Aorta (tissue), 5 donors: ENCODE measurements around the gene DGKB. TPM values are rescaled to one million over a fixed set of nuclear protein-coding genes. Genes with fewer than 3 reads are reported as not detected.

Experiments
- ATAC-seq: fragments of 200-7000 bp; cut with Tn5 transposase; one replicate; pipeline ENCODE4 v1.9.1; 2022; ENCODE audit warnings: moderate library complexity; ENCODE audit not compliant: low FRiP score
- DNase-seq, 2 donors: peaks; one replicate each; pipeline ENCODE4 v3.0.0-alpha.2; 2020
- H3K27ac ChIP-seq, 2 donors: one replicate each; pipeline ENCODE4 v1.5.1; 2013; ENCODE audit warnings: low read length in 2 of 2, mild to moderate bottlenecking in 2 of 2, moderate library complexity in 2 of 2, control low read depth in 1 of 2, inconsistent platforms in 1 of 2, low read depth in 1 of 2
- H3K27me3 ChIP-seq, 2 donors: one replicate each; pipeline ENCODE4 v1.6.1; 2013; ENCODE audit warnings: control low read depth in 1 of 2, low read length in 1 of 2, mild to moderate bottlenecking in 1 of 2, moderate library complexity in 1 of 2; ENCODE audit not compliant: insufficient read depth in 2 of 2, control insufficient read depth in 1 of 2
- H3K36me3 ChIP-seq, 2 donors: one replicate each; pipeline ENCODE4 v1.6.1; 2013; ENCODE audit warnings: control low read depth in 1 of 2, low read length in 1 of 2, mild to moderate bottlenecking in 1 of 2; ENCODE audit not compliant: insufficient read depth in 2 of 2, control insufficient read depth in 1 of 2
- H3K4me1 ChIP-seq, 2 donors: one replicate each; pipeline ENCODE4 v1.6.1; 2013; ENCODE audit warnings: low read length in 2 of 2, control low read depth in 1 of 2, mild to moderate bottlenecking in 1 of 2, moderate library complexity in 1 of 2; ENCODE audit not compliant: insufficient read depth in 2 of 2, control insufficient read depth in 1 of 2
- H3K4me3 ChIP-seq, 2 donors: one replicate each; pipeline ENCODE4 v1.5.1; 2013; ENCODE audit warnings: low read length in 2 of 2, control low read depth in 1 of 2, mild to moderate bottlenecking in 1 of 2
- H3K9me3 ChIP-seq: one replicate; pipeline ENCODE4 v1.6.1; 2013; ENCODE audit warnings: mild to moderate bottlenecking, low read length; ENCODE audit not compliant: control insufficient read depth
- WGBS, 2 donors: extraction: QIAGEN DNeasy Blood & Tissue Kit; methylation state at CpG; one replicate each; pipeline ENCODE4 v1.1.7; 2013; 5-methylcytosine and 5-hydroxymethylcytosine counted together
- intact Hi-C, 2 donors: fragments of 100-400 bp; cut with DNase I; formaldehyde crosslinking; loops; one replicate each; pipeline versions ENCODE4 v1.14.2 to v1.15.0; 2022
- polyA plus RNA-seq, 2 donors: library from polyadenylated mRNA; stranded (reverse); fragments of 200-250 nt; gene quantifications; one replicate each; pipeline ENCODE4 v1.2.3, GENCODE V29; 2013
- total RNA-seq, 2 donors: library from RNA; stranded (reverse); fragmentation: NEBNext Ultra II Directional; extraction: Animal tissue kit (Norgen Biotek cat#: 25700); gene quantifications; one replicate each; pipeline ENCODE4 v1.2.1, GENCODE V29; 2021
- donor health status: healthy with polysubstance abuse.
- donor health status: Bipolar disorder and iron deficiency.
- donor health status: DM: no; HTN: no; CAD: no.
- donor health status: DM: no; HTN: no; CAD: no.
- donor health status: DM: yes; HTN: yes; CAD: no.

DGKB gene
- total and polyA plus RNA-seq, 4 donors = 0.96 to 1.1 TPM; not detected in 2

DNA sequence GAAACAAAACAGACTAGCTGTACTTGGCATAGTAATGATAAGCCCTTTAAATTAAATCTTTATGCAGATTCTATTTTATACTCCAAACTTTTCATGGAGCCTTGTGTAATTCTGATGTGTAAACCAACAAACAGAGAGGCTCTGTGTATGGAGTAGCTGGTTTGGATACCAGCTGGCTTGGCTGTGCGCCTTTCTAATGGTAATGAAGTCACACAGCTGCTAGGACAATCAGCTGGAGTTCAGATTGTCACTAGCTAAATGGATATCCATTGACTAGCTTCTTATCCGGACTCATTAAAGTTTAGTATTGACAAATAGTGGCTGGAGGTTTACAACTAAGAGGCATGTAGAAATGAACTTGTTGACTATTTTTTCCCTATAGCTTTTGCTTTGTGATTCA, 398.4 kb downstream of the DGKB start:
- WGBS, 2 donors = 50 to 54% methylated on average over 2 of the region's 2 CpGs
- intact Hi-C loops = no loop called here

DNA sequence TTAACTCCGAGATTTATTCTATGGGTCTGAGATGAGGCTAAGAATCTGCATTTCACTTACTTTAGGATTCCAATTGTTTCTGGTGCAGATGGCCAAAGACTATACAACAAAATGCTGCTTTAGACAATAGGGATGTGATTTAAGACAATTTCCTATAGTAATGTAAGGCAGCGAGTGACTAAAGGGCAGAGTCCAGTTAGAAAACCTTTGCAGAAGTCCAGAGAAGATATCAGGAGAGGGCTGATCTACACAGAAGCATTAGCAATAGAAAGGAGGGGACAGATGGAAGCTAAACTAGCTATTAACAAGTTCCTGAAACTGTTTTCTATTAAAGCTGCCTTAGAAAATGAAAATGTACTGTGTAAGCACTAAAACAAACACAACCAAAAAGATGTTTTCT, 398.9 kb downstream of the DGKB start:
- WGBS, 2 donors = 85% methylated on average over 2 of the region's 2 CpGs
- ATAC-seq (no peak), DNase-seq (no peak)

More for the DNA sequence above, 398.4 kb downstream of the DGKB start:
- ATAC-seq (no peak), DNase-seq (no peak)
- no peak overlapping the region for H3K4me3 ChIP-seq
- no peaks in the 10 kb centered on the region for H3K4me1 ChIP-seq
- H3K36me3 ChIP-seq = no peaks in the 10 kb centered on the region
- H3K27me3 ChIP-seq = no peaks in the 10 kb centered on the region
- no peaks in the 10 kb centered on the region for H3K9me3 ChIP-seq
- H3K27ac ChIP-seq = no peak overlapping the region

DNA sequence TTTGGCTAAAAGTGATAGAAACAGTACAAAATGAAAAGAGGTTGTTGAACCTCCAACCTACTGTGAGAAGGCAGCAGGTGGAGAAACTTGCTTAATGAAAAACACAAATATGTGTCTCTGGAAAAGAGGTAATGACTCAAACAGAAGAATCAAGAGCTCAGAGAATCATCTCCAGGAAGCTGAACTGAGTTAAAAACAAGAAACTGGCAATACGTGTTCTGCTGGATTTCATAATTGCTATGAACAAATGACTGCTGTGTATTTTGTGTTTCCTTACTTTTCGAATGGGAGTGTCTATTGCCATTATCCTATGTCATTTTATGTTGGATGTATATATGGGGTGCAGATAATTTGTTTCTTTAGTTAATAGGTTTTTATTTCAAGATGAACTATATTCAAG, 401.1 kb downstream of the DGKB start:
- Histone ChIP-seq H3K4me3 (no peak overlapping the region), H3K27ac (no peak overlapping the region), H3K9me3 (no peaks in the 10 kb centered on the region), H3K4me1 (no peaks in the 10 kb centered on the region), H3K36me3 (no peaks in the 10 kb centered on the region), H3K27me3 (no peaks in the 10 kb centered on the region)
- no peak for DNase-seq
- ATAC-seq = no peak
- WGBS, 2 donors = 93 to 94% methylated on average over 2 of the region's 2 CpGs
- intact Hi-C loops = no loop called here

More for the DNA sequence above, 398.9 kb downstream of the DGKB start:
- no peak overlapping the region for H3K27ac ChIP-seq
- H3K36me3 ChIP-seq = no peaks in the 10 kb centered on the region
- intact Hi-C loops = no loop called here
- no peak overlapping the region for H3K4me3 ChIP-seq
- no peaks in the 10 kb centered on the region for H3K9me3 ChIP-seq
- no peaks in the 10 kb centered on the region for H3K27me3 ChIP-seq
- H3K4me1 ChIP-seq = no peaks in the 10 kb centered on the region

DNA sequence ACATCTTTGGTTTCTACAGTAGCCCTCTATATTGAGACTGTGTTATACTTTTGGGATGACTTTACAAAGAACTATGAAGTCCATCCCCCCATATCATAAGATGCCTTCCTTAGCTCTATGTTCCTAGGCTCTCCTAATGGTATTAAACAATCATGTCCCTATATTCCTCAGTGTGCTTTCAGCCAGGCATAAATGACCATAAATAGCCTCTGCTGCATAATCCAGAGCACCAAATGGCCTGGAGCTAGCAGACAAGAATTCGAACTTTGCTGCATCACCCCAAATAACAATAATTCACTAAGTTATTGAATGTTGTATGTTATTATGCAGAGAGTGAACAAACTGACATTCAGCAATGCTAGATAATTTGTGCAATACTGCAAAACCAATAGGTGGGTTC, 405.2 kb downstream of the DGKB start:
- Histone ChIP-seq H3K4me1 (no peaks in the 10 kb centered on the region), H3K4me3 (no peak overlapping the region), H3K36me3 (no peaks in the 10 kb centered on the region), H3K27me3 (no peaks in the 10 kb centered on the region), H3K9me3 (no peaks in the 10 kb centered on the region), H3K27ac (no peak overlapping the region)
- 63 to 84% methylated on average over 1 of the region's 1 CpG for WGBS, 2 donors
- intact Hi-C loops = no loop called here
- DNase-seq (no peak), ATAC-seq (no peak)

DNA sequence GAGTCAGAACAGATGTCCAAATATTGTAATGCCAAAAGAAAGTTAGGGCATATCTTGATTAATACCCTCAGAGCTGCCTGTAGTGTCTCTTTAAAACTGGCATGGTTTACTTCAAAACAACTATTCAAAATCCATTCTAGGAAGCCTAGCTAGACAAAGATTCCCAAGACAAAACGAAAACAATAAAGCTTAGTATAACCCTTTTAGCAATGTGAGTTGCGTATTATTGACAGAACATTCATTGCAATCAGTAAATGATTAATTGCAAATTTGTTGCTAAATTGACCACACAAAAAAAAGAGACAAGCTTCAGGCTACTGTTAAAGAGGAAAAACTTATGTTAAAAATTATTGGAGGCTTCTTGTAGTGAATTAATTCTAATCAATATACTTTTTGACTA, 406.9 kb downstream of the DGKB start:
- Histone ChIP-seq H3K4me1 (no peaks in the 10 kb centered on the region), H3K36me3 (no peaks in the 10 kb centered on the region), H3K4me3 (no peak overlapping the region), H3K27ac (no peak overlapping the region), H3K27me3 (no peaks in the 10 kb centered on the region), H3K9me3 (no peaks in the 10 kb centered on the region)
- ATAC-seq = no peak
- 64 to 81% methylated on average over 2 of the region's 2 CpGs for WGBS, 2 donors
- intact Hi-C loops = no loop called here
- no peak for DNase-seq

- intact Hi-C loops = no loop called here
- H3K27ac ChIP-seq = no peak overlapping the region
- 60 to 61% methylated on average over 3 of the region's 3 CpGs for WGBS, 2 donors
- ATAC-seq (no peak), DNase-seq (no peak)
- H3K4me1 ChIP-seq = no peaks in the 10 kb centered on the region
- H3K9me3 ChIP-seq = no peaks in the 10 kb centered on the region
- no peak overlapping the region for H3K4me3 ChIP-seq
- no peaks in the 10 kb centered on the region for H3K36me3 ChIP-seq
- H3K27me3 ChIP-seq = no peaks in the 10 kb centered on the region
Observed at GRCh38 chr7:14487701-14488395, 414.7 kb downstream of the DGKB start.

GRCh38 chr7:14483663-14484062, 418.9 kb downstream of the DGKB start:
- H3K9me3 ChIP-seq = no peaks in the 10 kb centered on the region
- H3K4me3 ChIP-seq = no peak overlapping the region
- H3K36me3 ChIP-seq = no peaks in the 10 kb centered on the region
- no peaks in the 10 kb centered on the region for H3K4me1 ChIP-seq
- DNase-seq = no peak
- intact Hi-C loops = no loop called here
- 70 to 79% methylated on average over 4 of the region's 4 CpGs for WGBS, 2 donors
- no peak for ATAC-seq
- H3K27me3 ChIP-seq = no peaks in the 10 kb centered on the region
- no peak overlapping the region for H3K27ac ChIP-seq

DNA sequence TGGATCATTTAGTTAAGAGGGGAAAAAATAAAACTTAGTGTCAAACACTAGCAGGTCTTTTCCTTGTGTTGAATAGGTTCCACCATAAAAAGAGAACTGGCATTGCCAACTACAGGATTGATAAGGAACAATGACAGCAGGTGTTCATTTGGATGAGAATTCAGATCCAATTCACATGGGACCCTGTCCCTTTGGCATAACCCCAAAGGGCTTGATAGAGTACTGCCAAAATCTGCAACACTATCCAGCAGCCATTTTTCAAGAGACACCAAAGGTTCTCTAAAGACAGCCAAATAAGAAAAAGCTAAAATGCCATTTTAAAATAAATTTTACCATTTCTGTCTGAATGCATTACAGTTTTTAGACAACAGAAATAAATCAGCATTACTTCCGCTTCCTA, 422.3 kb downstream of the DGKB start:
- Histone ChIP-seq H3K9me3 (no peaks in the 10 kb centered on the region), H3K27me3 (no peaks in the 10 kb centered on the region), H3K4me1 (no peaks in the 10 kb centered on the region), H3K36me3 (no peaks in the 10 kb centered on the region), H3K27ac (no peak overlapping the region), H3K4me3 (no peak overlapping the region)
- 40 to 50% methylated on average over 1 of the region's 1 CpG for WGBS, 2 donors
- no peak for ATAC-seq
- intact Hi-C loops = no loop called here
- DNase-seq = no peak

GRCh38 chr7:14478834-14479510, 423.6 kb downstream of the DGKB start:
- Histone ChIP-seq H3K4me3 (no peak overlapping the region), H3K27ac (no peak overlapping the region), H3K9me3 (no peaks in the 10 kb centered on the region), H3K4me1 (no peaks in the 10 kb centered on the region), H3K36me3 (no peaks in the 10 kb centered on the region), H3K27me3 (no peaks in the 10 kb centered on the region)
- no peak for ATAC-seq
- WGBS, 2 donors = 19 to 33% methylated on average over 2 of the region's 2 CpGs
- intact Hi-C loops = no loop called here
- no peak for DNase-seq
